Endometrium (tissue), 2 donors: ENCODE data around the gene ZHX3.

Experiments used
- FAIRE-seq: peaks from 2 replicates; lab custom pipeline; 2012; peaks lifted over from hg19 to GRCh38; lab: Jason Lieb, UNC
- donor health status: control.
- donor health status: control.

The ZHX3 gene

GRCh38 chr20:41131594-41132387, 185.7 kb downstream of the ZHX3 start:
- no peak for FAIRE-seq
